PC-9 (cell line): ENCODE results near the gene CCDC85A. TPM values are rescaled to one million over a fixed set of nuclear protein-coding genes. Genes with fewer than 3 reads are reported as not detected.

Experiments used
- BruUV-seq: library from RNA; stranded (reverse); fragments of 400-500 nt; replicated peaks from 2 replicates; lab custom pipeline; 2021; lab: Mats Ljungman, UMichigan
- CTCF ChIA-PET: fragments of 300-600 bp; sonication (Branson Sonifier 250); formaldehyde crosslinking; loops from one replicate; lab custom pipeline; 2022; ENCODE audit warnings: antibody characterized with exemption; lab: Charles Lee
- POLR2A ChIA-PET: fragments of 300-600 bp; sonication (Branson Sonifier 250); formaldehyde crosslinking; loops from one replicate; lab custom pipeline; 2022; ENCODE audit warnings: antibody characterized with exemption; ENCODE audit not compliant: unreplicated experiment; lab: Charles Lee
- DNase-seq, 2 experiments: peaks; one replicate each; pipeline versions ENCODE4 v3.0.0 to v3.0.0-alpha.2; 2015 to 2022; ENCODE audit warnings: mixed read lengths in 1 of 2
- H2AFZ ChIP-seq: fragments of 200-600 bp; sonication (generic); 2 replicates; pipeline ENCODE4 v1.8.1; 2017; ENCODE audit warnings: antibody characterized with exemption
- H3F3A ChIP-seq: fragments of 200-600 bp; sonication (generic); 2 replicates; pipeline ENCODE4 v1.8.1; 2017; ENCODE audit warnings: antibody characterized with exemption, mild to moderate bottlenecking, low read depth; ENCODE audit not compliant: insufficient read depth
- H3K27ac ChIP-seq: fragments of 200-600 bp; sonication (generic); 2 replicates; pipeline ENCODE4 v1.6.1; 2016; ENCODE audit warnings: mixed run types
- H3K27me3 ChIP-seq: fragments of 200-600 bp; sonication (generic); 2 replicates; pipeline ENCODE4 v1.6.1; 2016; ENCODE audit warnings: low read depth, mixed run types; ENCODE audit not compliant: insufficient read depth
- H3K36me3 ChIP-seq: fragments of 200-600 bp; sonication (generic); 2 replicates; pipeline ENCODE4 v1.6.1; 2016; ENCODE audit warnings: low read depth, mixed run types
- H3K4me1 ChIP-seq: fragments of 200-600 bp; sonication (generic); replicated peaks from 2 replicates; pipeline ENCODE4 v1.6.1; 2016; ENCODE audit warnings: mixed run types; ENCODE audit not compliant: insufficient read depth
- H3K4me2 ChIP-seq: fragments of 200-600 bp; sonication (generic); 2 replicates; pipeline ENCODE4 v1.6.1; 2017; ENCODE audit warnings: mixed run types
- H3K4me3 ChIP-seq: fragments of 200-600 bp; sonication (generic); 2 replicates; pipeline ENCODE4 v1.6.1; 2016; ENCODE audit warnings: mixed run types
- H3K79me2 ChIP-seq: fragments of 200-600 bp; sonication (generic); 2 replicates; pipeline ENCODE4 v1.6.1; 2017; ENCODE audit warnings: low read depth, mixed run types
- H3K9me2 ChIP-seq: fragments of 200-600 bp; sonication (generic); 2 replicates; pipeline ENCODE4 v1.8.1; 2017; ENCODE audit warnings: mild to moderate bottlenecking; ENCODE audit not compliant: insufficient read depth
- H3K9me3 ChIP-seq: fragments of 200-600 bp; sonication (generic); 2 replicates; pipeline ENCODE4 v1.8.1; 2016; ENCODE audit warnings: low read depth; ENCODE audit not compliant: insufficient read depth
- H4K20me1 ChIP-seq: fragments of 200-600 bp; sonication (generic); 2 replicates; pipeline ENCODE4 v1.8.1; 2017; ENCODE audit not compliant: insufficient read depth
- EZH2 ChIP-seq: fragments of 200-600 bp; sonication (generic); IDR thresholded peaks from 2 replicates; pipeline ENCODE4 v1.8.0; 2017; ENCODE audit warnings: antibody characterized with exemption, low read depth
- intact Hi-C: fragments of 100-400 bp; cut with micrococcal nuclease; formaldehyde crosslinking; loops from one replicate; pipeline ENCODE4 v1.10.0; 2022; ENCODE audit not compliant: unreplicated experiment
- total RNA-seq: library from RNA; stranded (reverse); gene quantifications from 2 replicates; pipeline ENCODE4 v1.2.3, GENCODE V29; 2021
- TF ChIP-seq, protein P1 (sequence below): fragments of 200-600 bp; sonication (generic); conservative IDR thresholded peaks from 2 replicates; pipeline ENCODE4 v1.6.1; 2017; ENCODE audit warnings: mixed run types, antibody characterized with exemption, mild to moderate bottlenecking, moderate library complexity

CCDC85A gene
- total RNA-seq, 1 experiment from 2014 or later: not detected

DNA sequence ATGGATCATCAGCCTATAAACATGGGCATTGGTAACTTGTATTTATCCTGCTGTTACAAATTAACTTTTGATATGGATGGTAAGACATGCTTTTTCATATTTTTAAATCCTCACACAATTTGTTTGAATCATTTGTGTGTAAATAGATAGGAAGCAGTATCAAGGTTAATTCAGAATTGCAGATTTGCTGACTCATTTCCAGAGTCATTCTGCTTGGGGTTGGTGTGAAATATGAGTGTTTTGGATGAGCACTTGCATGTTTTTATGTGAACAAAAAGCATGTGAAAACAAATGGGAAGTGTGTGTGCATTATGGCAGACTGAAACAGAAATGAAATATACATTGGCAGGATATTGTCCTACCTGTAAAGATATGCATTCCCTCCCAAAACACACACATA is 11.8 kb downstream of the CCDC85A start:
- peaks cover 62% of the 10 kb centered on the region for H3K27me3 ChIP-seq
- intact Hi-C loops: no loop called here

DNA sequence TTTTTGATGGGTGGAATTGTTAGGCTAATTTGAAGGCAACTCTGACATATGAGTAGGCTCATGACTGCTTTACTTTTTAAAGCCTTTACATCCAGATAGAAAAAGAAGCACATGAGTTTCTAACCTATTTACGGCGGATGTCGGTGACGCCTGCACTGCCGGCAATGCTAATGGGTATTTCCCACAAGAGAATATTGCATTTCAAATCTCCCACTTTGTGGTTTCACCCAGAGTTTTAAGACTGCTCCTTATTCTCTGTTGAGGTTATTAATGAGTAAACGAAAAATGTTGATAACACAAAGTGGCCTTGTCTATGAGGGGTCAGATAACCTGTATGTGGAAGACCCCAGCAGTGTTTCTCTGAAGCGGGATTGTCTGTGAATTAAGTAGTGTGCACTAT is 14.0 kb downstream of the CCDC85A start:
- DNase-seq: no peak
- H3F3A ChIP-seq: no peaks in the 10 kb centered on the region
- no peak overlapping the region for H3K27ac ChIP-seq
- H3K79me2 ChIP-seq: no peaks in the 10 kb centered on the region
- ChIA-PET POLR2A (no interaction called here), CTCF (no interaction called here)
- TF ChIP-seq, protein P1, sequence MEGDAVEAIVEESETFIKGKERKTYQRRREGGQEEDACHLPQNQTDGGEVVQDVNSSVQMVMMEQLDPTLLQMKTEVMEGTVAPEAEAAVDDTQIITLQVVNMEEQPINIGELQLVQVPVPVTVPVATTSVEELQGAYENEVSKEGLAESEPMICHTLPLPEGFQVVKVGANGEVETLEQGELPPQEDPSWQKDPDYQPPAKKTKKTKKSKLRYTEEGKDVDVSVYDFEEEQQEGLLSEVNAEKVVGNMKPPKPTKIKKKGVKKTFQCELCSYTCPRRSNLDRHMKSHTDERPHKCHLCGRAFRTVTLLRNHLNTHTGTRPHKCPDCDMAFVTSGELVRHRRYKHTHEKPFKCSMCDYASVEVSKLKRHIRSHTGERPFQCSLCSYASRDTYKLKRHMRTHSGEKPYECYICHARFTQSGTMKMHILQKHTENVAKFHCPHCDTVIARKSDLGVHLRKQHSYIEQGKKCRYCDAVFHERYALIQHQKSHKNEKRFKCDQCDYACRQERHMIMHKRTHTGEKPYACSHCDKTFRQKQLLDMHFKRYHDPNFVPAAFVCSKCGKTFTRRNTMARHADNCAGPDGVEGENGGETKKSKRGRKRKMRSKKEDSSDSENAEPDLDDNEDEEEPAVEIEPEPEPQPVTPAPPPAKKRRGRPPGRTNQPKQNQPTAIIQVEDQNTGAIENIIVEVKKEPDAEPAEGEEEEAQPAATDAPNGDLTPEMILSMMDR: no peak
- no peak for TF ChIP-seq EZH2
- no peak overlapping the region for H3K4me2 ChIP-seq
- H3K36me3 ChIP-seq: no peaks in the 10 kb centered on the region
- intact Hi-C loops: no loop called here
- no TSS peak for BruUV-seq
- no peaks in the 10 kb centered on the region for H3K4me1 ChIP-seq
- H4K20me1 ChIP-seq: no peaks in the 10 kb centered on the region
- no peak overlapping the region for H2AFZ ChIP-seq
- H3K4me3 ChIP-seq: no peak overlapping the region
- H3K9me3 ChIP-seq: no peaks in the 10 kb centered on the region
- H3K9me2 ChIP-seq: no peaks in the 10 kb centered on the region
- peaks cover 52% of the 10 kb centered on the region for H3K27me3 ChIP-seq

More for the DNA sequence above, 11.8 kb downstream of the CCDC85A start:
- Histone ChIP-seq H3K36me3 (no peaks in the 10 kb centered on the region), H3K4me1 (no peaks in the 10 kb centered on the region), H3K4me3 (no peak overlapping the region), H3K27ac (no peak overlapping the region), H3K9me2 (no peaks in the 10 kb centered on the region), H2AFZ (no peak overlapping the region), H3K9me3 (no peaks in the 10 kb centered on the region), H3K4me2 (no peak overlapping the region), H3F3A (no peaks in the 10 kb centered on the region), H4K20me1 (no peaks in the 10 kb centered on the region), H3K79me2 (no peaks in the 10 kb centered on the region)
- ChIA-PET POLR2A (no interaction called here), CTCF (no interaction called here)
- TF ChIP-seq, protein P1: no peak
- TF ChIP-seq EZH2: no peak
- no TSS peak for BruUV-seq
- no peak for DNase-seq

DNA sequence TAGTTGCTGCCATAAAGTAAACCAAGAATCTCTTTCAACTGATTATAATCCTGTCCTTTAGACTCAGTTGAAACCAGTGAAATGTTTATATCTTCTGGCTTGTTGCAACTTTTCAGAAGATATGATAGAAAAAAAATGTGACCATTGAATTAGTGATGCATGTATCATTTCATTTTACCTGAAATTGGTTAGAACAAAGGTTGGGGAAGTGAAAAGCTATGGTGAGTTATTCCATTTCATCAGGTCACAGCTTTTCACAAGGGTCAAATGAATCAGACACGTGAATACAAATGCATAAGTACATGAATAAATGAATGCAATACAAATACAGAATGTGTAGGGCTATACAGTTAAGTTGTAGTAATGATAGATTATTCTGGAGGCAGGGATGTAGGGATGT is 15.1 kb downstream of the CCDC85A start:
- ChIA-PET CTCF (no interaction called here), POLR2A (no interaction called here)
- intact Hi-C loops: no loop called here

More for the DNA sequence above, 15.1 kb downstream of the CCDC85A start:
- H3K9me2 ChIP-seq: no peaks in the 10 kb centered on the region
- TF ChIP-seq EZH2: no peak
- TF ChIP-seq, protein P1: no peak
- H3K36me3 ChIP-seq: no peaks in the 10 kb centered on the region
- H3K27me3 ChIP-seq: peaks cover 42% of the 10 kb centered on the region
- no peak overlapping the region for H2AFZ ChIP-seq
- H3K4me2 ChIP-seq: no peak overlapping the region
- no peak overlapping the region for H3K4me3 ChIP-seq
- no peaks in the 10 kb centered on the region for H3K4me1 ChIP-seq
- DNase-seq: no peak
- no peak overlapping the region for H3K27ac ChIP-seq
- no peaks in the 10 kb centered on the region for H3K79me2 ChIP-seq
- no peaks in the 10 kb centered on the region for H4K20me1 ChIP-seq
- H3F3A ChIP-seq: no peaks in the 10 kb centered on the region
- no TSS peak for BruUV-seq
- no peaks in the 10 kb centered on the region for H3K9me3 ChIP-seq
